HG03558 (cell line): ENCODE measurements around the gene PAM16.

Experiments used
- ATAC-seq: cut with Tn5 transposase; IDR thresholded peaks from one replicate; pipeline ENCODE4 v1.9.1; 2021; ENCODE audit warnings: moderate number of reproducible peaks; ENCODE audit not compliant: unreplicated experiment; ENCODE audit errors: extremely low read depth

PAM16 gene

GRCh38 chr16:4322121-4323052, 28.7 kb downstream of the PAM16 start:
- no peak for ATAC-seq

- no peak for ATAC-seq
Observed at GRCh38 chr16:4321286-4322120, 29.6 kb downstream of the PAM16 start.

- no peak for ATAC-seq
Observed at GRCh38 chr16:4320571-4321137, 30.5 kb downstream of the PAM16 start.

- no peak for ATAC-seq
Observed at GRCh38 chr16:4319454-4320421, 31.4 kb downstream of the PAM16 start.

- no peak for ATAC-seq
Observed at GRCh38 chr16:4318967-4319366, 32.2 kb downstream of the PAM16 start.

- no peak for ATAC-seq
Observed at GRCh38 chr16:4318451-4318910, 32.6 kb downstream of the PAM16 start.

- no peak for ATAC-seq
Observed at GRCh38 chr16:4317532-4318450, 33.3 kb downstream of the PAM16 start.

GRCh38 chr16:4316864-4317531, 34.1 kb downstream of the PAM16 start:
- ATAC-seq: no peak

GRCh38 chr16:4316108-4316863, 34.8 kb downstream of the PAM16 start:
- ATAC-seq: no peak

GRCh38 chr16:4315186-4316107, 35.7 kb downstream of the PAM16 start, which contains the start of gene GLIS2:
Gene GLIS2 (plus strand): TSS chr16:4316067. CDS start chr16:4332281, 16,214 bp downstream.
- no peak for ATAC-seq

- ATAC-seq: no peak
Observed at GRCh38 chr16:4314532-4315185, 36.5 kb downstream of the PAM16 start.

GRCh38 chr16:4313563-4314531, 37.3 kb downstream of the PAM16 start:
- no peak for ATAC-seq

- ATAC-seq: no peak
Observed at GRCh38 chr16:4309833-4310266, 41.3 kb downstream of the PAM16 start.

- ATAC-seq: no peak
Observed at GRCh38 chr16:4309102-4309832, 41.9 kb downstream of the PAM16 start.
